Astrocyte (in vitro differentiated cells and primary cell): ENCODE results near the gene TMEM132E. TPM values are rescaled to one million over a fixed set of nuclear protein-coding genes. Genes with fewer than 3 reads are reported as not detected.

Experiments used
- DNase-seq: peaks from one replicate; pipeline ENCODE4 v3.0.0-alpha.2; 2010; ENCODE audit warnings: low read depth
- FAIRE-seq: peaks from 2 replicates; lab custom pipeline; 2011; peaks lifted over from hg19 to GRCh38; lab: Jason Lieb, UNC
- H2AFZ ChIP-seq: 2 replicates; pipeline ENCODE4 v1.6.0; 2012; ENCODE audit warnings: low read depth, low read length, inconsistent platforms
- H3K27ac ChIP-seq: 2 replicates; pipeline ENCODE4 v1.5.1; 2011; ENCODE audit warnings: low read depth, low read length, inconsistent platforms
- H3K27me3 ChIP-seq: 2 replicates; pipeline ENCODE4 v1.6.0; 2011; ENCODE audit warnings: low read length, inconsistent platforms; ENCODE audit not compliant: insufficient read depth
- H3K36me3 ChIP-seq: 2 replicates; pipeline ENCODE4 v1.5.1; 2011; ENCODE audit warnings: low read length, inconsistent platforms; ENCODE audit not compliant: insufficient read depth
- H3K4me1 ChIP-seq: 2 replicates; pipeline ENCODE4 v1.5.1; 2011; ENCODE audit warnings: low read length, inconsistent platforms; ENCODE audit not compliant: insufficient read depth
- H3K4me2 ChIP-seq: 2 replicates; pipeline ENCODE4 v1.6.0; 2012; ENCODE audit warnings: low read length, inconsistent platforms
- H3K4me3 ChIP-seq: 2 replicates; pipeline ENCODE4 v1.5.1; 2011; ENCODE audit warnings: low read depth, mild to moderate bottlenecking, low read length, inconsistent platforms; ENCODE audit not compliant: insufficient read depth
- H3K79me2 ChIP-seq: 2 replicates; pipeline ENCODE4 v1.6.0; 2012; ENCODE audit warnings: mild to moderate bottlenecking, low read length, inconsistent platforms; ENCODE audit not compliant: insufficient read depth
- H3K9ac ChIP-seq: 2 replicates; pipeline ENCODE4 v1.6.0; 2012; ENCODE audit warnings: mild to moderate bottlenecking, low read length, inconsistent platforms
- H3K9me3 ChIP-seq: 2 replicates; pipeline ENCODE4 v1.5.1; 2012; ENCODE audit warnings: low read depth, mild to moderate bottlenecking, low read length, inconsistent platforms; ENCODE audit not compliant: insufficient read depth
- H4K20me1 ChIP-seq: 2 replicates; pipeline ENCODE4 v1.6.0; 2012; ENCODE audit warnings: low read length, inconsistent platforms; ENCODE audit not compliant: insufficient read depth
- H3K27ac Mint-ChIP-seq: one replicate; pipeline ENCODE4 v1.8.0; 2021; ENCODE audit warnings: mild to moderate bottlenecking, mixed read lengths; ENCODE audit not compliant: unreplicated experiment
- H3K27me3 Mint-ChIP-seq: one replicate; pipeline ENCODE4 v1.8.0; 2021; ENCODE audit warnings: low read depth, mixed read lengths; ENCODE audit not compliant: unreplicated experiment
- H3K36me3 Mint-ChIP-seq: one replicate; pipeline ENCODE4 v1.8.0; 2021; ENCODE audit warnings: low read depth, mixed read lengths; ENCODE audit not compliant: unreplicated experiment
- H3K4me1 Mint-ChIP-seq: one replicate; pipeline ENCODE4 v1.8.0; 2021; ENCODE audit warnings: low read depth, mixed read lengths; ENCODE audit not compliant: unreplicated experiment
- H3K4me3 Mint-ChIP-seq: one replicate; pipeline ENCODE4 v1.8.0; 2021; ENCODE audit warnings: mild to moderate bottlenecking, moderate library complexity, mixed read lengths; ENCODE audit not compliant: unreplicated experiment
- H3K9me3 Mint-ChIP-seq: one replicate; pipeline ENCODE4 v1.8.0; 2021; ENCODE audit warnings: mild to moderate bottlenecking, mixed read lengths; ENCODE audit not compliant: unreplicated experiment
- CTCF ChIP-seq: IDR thresholded peaks from 2 replicates; pipeline ENCODE4 v1.5.1; 2011; ENCODE audit warnings: low read depth, mild to moderate bottlenecking, inconsistent platforms, low read length, moderate library complexity; ENCODE audit not compliant: insufficient read depth
- EZH2 ChIP-seq: IDR thresholded peaks from 2 replicates; pipeline ENCODE4 v1.6.1; 2012; ENCODE audit warnings: mild to moderate bottlenecking, low read length, inconsistent platforms; ENCODE audit not compliant: insufficient read depth
- total RNA-seq: library from RNA; stranded (reverse); gene quantifications from 2 replicates; pipeline ENCODE4 v1.2.1, GENCODE V29; 2021

The TMEM132E gene
- total RNA-seq, 1 donor from 2014 or later, result 0.18 TPM

GRCh38 chr17:34588266-34588665 is 8.9 kb downstream of the TMEM132E start:
- peaks cover 5% of the 10 kb centered on the region for H3K4me1 Mint-ChIP-seq
- H3K36me3 Mint-ChIP-seq, result no peaks in the 10 kb centered on the region
- no peaks in the 10 kb centered on the region for H3K9me3 Mint-ChIP-seq
- Histone ChIP-seq H3K27me3 (peaks cover 17% of the 10 kb centered on the region), H4K20me1 (no peaks in the 10 kb centered on the region), H3K4me1 (no peaks in the 10 kb centered on the region), H2AFZ (no peak overlapping the region), H3K36me3 (no peaks in the 10 kb centered on the region), H3K79me2 (no peaks in the 10 kb centered on the region), H3K9me3 (no peaks in the 10 kb centered on the region), H3K4me2 (no peak overlapping the region), H3K9ac (no peak overlapping the region), H3K27ac (no peak overlapping the region), H3K4me3 (no peak overlapping the region)
- H3K4me3 Mint-ChIP-seq, result no peak overlapping the region
- H3K27me3 Mint-ChIP-seq, result peaks cover 87% of the 10 kb centered on the region
- no peak for DNase-seq
- TF ChIP-seq CTCF (no peak), EZH2 (no peak)
- H3K27ac Mint-ChIP-seq, result no peak overlapping the region
- FAIRE-seq, result no peak

- H3K27ac Mint-ChIP-seq, result no peak overlapping the region
- H3K9me3 Mint-ChIP-seq, result peaks cover 3% of the 10 kb centered on the region
- no peak overlapping the region for H3K4me3 Mint-ChIP-seq
- TF ChIP-seq CTCF, result no peak
- TF ChIP-seq EZH2, result no peak
- H3K36me3 Mint-ChIP-seq, result no peaks in the 10 kb centered on the region
- H3K27me3 ChIP-seq, result peaks cover 9% of the 10 kb centered on the region
- H3K4me1 ChIP-seq, result no peaks in the 10 kb centered on the region
- no peak overlapping the region for H2AFZ ChIP-seq
- H3K4me1 Mint-ChIP-seq, result peaks cover 7% of the 10 kb centered on the region
- no peaks in the 10 kb centered on the region for H3K9me3 ChIP-seq
- DNase-seq (no peak), FAIRE-seq (no peak)
- no peak overlapping the region for H3K27ac ChIP-seq
- H3K79me2 ChIP-seq, result no peaks in the 10 kb centered on the region
- no peaks in the 10 kb centered on the region for H3K36me3 ChIP-seq
- peaks cover 87% of the 10 kb centered on the region for H3K27me3 Mint-ChIP-seq
- no peak overlapping the region for H3K9ac ChIP-seq
- H3K4me2 ChIP-seq, result no peak overlapping the region
- no peak overlapping the region for H3K4me3 ChIP-seq
- H4K20me1 ChIP-seq, result no peaks in the 10 kb centered on the region
These were observed 10.0 kb downstream of the TMEM132E start for GRCh38 chr17:34589120-34589965.

GRCh38 chr17:34592002-34592401 is 12.6 kb downstream of the TMEM132E start:
- no peak overlapping the region for H3K27ac ChIP-seq
- FAIRE-seq (no peak), DNase-seq (no peak)
- H3K79me2 ChIP-seq, result no peaks in the 10 kb centered on the region
- no peaks in the 10 kb centered on the region for H4K20me1 ChIP-seq
- no peaks in the 10 kb centered on the region for H3K36me3 ChIP-seq
- no peak overlapping the region for H3K4me3 Mint-ChIP-seq
- H2AFZ ChIP-seq, result no peak overlapping the region
- H3K4me1 Mint-ChIP-seq, result peaks cover 7% of the 10 kb centered on the region
- H3K4me1 ChIP-seq, result no peaks in the 10 kb centered on the region
- H3K9me3 Mint-ChIP-seq, result peaks cover 3% of the 10 kb centered on the region
- no peak overlapping the region for H3K9ac ChIP-seq
- H3K4me2 ChIP-seq, result no peak overlapping the region
- peaks cover 88% of the 10 kb centered on the region for H3K27me3 Mint-ChIP-seq
- H3K36me3 Mint-ChIP-seq, result no peaks in the 10 kb centered on the region
- H3K4me3 ChIP-seq, result no peak overlapping the region
- peaks cover 7% of the 10 kb centered on the region for H3K27me3 ChIP-seq
- no peak overlapping the region for H3K27ac Mint-ChIP-seq
- no peak for TF ChIP-seq CTCF
- TF ChIP-seq EZH2, result no peak
- no peaks in the 10 kb centered on the region for H3K9me3 ChIP-seq
